Uterus (tissue), 4 donors: ENCODE results near the gene SMCO2. TPM values are rescaled to one million over a fixed set of nuclear protein-coding genes. Genes with fewer than 3 reads are reported as not detected.

Experiments
- DNase-seq, 2 donors: peaks; one replicate each; pipeline ENCODE4 v3.0.0-alpha.2; 2019 to 2020
- H3K27ac ChIP-seq, 2 donors: fragments of 200-600 bp; sonication (generic); 1 replicate in 1 of 2; 2 replicates in 1 of 2; pipeline ENCODE4 v1.5.1; 2016 to 2018
- H3K27me3 ChIP-seq, 2 donors: fragments of 200-600 bp; sonication (generic); one replicate each; pipeline ENCODE4 v1.5.1; 2018 to 2019; ENCODE audit warnings: control low read depth in 1 of 2
- H3K36me3 ChIP-seq, 2 donors: fragments of 200-600 bp; sonication (generic); one replicate each; pipeline ENCODE4 v1.5.1; 2019; ENCODE audit warnings: control low read depth in 1 of 2
- H3K4me1 ChIP-seq, 2 donors: fragments of 200-600 bp; sonication (generic); one replicate each; pipeline ENCODE4 v1.5.1; 2018 to 2019; ENCODE audit warnings: control low read depth in 1 of 2
- H3K4me3 ChIP-seq, 2 donors: fragments of 200-600 bp; sonication (generic); 1 replicate in 1 of 2; 2 replicates in 1 of 2; pipeline ENCODE4 v1.5.1; 2018 to 2019; ENCODE audit warnings: mild to moderate bottlenecking in 1 of 2
- H3K9me3 ChIP-seq, 2 donors: fragments of 200-600 bp; sonication (generic); one replicate each; pipeline ENCODE4 v1.5.1; 2019; ENCODE audit warnings: control low read depth in 1 of 2
- POLR2A ChIP-seq, 2 donors: fragments of 450-650 bp; IDR thresholded peaks; one replicate each; pipeline ENCODE4 v1.6.1; 2016; ENCODE audit warnings: antibody characterized with exemption in 2 of 2, mild to moderate bottlenecking in 1 of 2, moderate library complexity in 1 of 2
- intact Hi-C: fragments of 100-400 bp; cut with DNase I; formaldehyde crosslinking; loops from one replicate; pipeline ENCODE4 v1.15.1; 2023; ENCODE audit warnings: low total_unique reads
- total RNA-seq, 4 donors: library from RNA; depleted of rRNA in 3 of 4; stranded (reverse); fragments of >200 nt in 3 of 4; gene quantifications; one replicate each; pipeline versions ENCODE4 v1.1.0 to v1.2.4, GENCODE V29; 2014 to 2023
- TF ChIP-seq, protein P1 (sequence below), 4 experiments: fragments of 200-600 bp in 2 of 4; fragments of 450-650 bp in 2 of 4; sonication (generic) in 2 of 4; IDR thresholded peaks; one replicate each; pipeline ENCODE4 v1.5.1; 2016 to 2019; ENCODE audit warnings: antibody characterized with exemption in 4 of 4, mild to moderate bottlenecking in 2 of 4, moderate library complexity in 1 of 4
- donor health status: DM: yes; HTN: yes; CAD: no.

Gene SMCO2
- total RNA-seq, 4 donors from 2014 or later, result not detected

DNA sequence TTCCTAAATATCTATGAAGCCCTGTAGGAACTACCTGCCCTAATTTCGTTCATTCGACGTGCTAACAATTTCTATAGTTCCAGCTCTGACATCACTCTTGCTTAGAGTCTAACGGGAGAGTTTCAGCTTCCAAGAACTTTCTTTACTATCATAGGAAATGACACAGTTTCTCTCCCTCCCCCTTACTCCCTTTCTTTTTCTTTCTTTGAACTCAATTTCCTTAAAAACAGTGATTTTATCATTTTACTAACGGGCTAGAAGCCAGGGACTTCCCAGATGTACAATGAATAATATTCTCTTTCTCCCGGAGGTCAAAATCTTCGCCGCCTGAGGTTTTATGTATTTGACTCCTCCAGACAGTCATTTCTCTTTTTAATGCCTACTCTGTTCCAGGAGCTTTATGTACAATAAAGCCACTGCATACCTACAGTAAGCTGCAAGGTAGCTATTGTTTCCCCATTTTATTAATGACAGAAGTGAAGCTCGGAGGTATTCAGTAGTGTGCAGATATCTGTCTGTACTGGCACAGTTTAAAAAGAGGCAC is 15.7 kb downstream of the SMCO2 start:
- Histone ChIP-seq H3K4me1 (no peaks in the 10 kb centered on the region), H3K27ac (peak overlapping the region; percentile 58 to 65), H3K27me3 (no peaks in the 10 kb centered on the region), H3K9me3 (no peaks in the 10 kb centered on the region), H3K36me3 (no peaks in the 10 kb centered on the region), H3K4me3 (no peak overlapping the region)
- peak in 1 of 2 donors; percentile 33 for DNase-seq
- intact Hi-C loops, result no loop called here
- TF ChIP-seq, protein P1, sequence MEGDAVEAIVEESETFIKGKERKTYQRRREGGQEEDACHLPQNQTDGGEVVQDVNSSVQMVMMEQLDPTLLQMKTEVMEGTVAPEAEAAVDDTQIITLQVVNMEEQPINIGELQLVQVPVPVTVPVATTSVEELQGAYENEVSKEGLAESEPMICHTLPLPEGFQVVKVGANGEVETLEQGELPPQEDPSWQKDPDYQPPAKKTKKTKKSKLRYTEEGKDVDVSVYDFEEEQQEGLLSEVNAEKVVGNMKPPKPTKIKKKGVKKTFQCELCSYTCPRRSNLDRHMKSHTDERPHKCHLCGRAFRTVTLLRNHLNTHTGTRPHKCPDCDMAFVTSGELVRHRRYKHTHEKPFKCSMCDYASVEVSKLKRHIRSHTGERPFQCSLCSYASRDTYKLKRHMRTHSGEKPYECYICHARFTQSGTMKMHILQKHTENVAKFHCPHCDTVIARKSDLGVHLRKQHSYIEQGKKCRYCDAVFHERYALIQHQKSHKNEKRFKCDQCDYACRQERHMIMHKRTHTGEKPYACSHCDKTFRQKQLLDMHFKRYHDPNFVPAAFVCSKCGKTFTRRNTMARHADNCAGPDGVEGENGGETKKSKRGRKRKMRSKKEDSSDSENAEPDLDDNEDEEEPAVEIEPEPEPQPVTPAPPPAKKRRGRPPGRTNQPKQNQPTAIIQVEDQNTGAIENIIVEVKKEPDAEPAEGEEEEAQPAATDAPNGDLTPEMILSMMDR (IDR thresholded peaks at IDR 0.05), result no peak
- TF ChIP-seq POLR2A (IDR thresholded peaks at IDR 0.05), result no peak

DNA sequence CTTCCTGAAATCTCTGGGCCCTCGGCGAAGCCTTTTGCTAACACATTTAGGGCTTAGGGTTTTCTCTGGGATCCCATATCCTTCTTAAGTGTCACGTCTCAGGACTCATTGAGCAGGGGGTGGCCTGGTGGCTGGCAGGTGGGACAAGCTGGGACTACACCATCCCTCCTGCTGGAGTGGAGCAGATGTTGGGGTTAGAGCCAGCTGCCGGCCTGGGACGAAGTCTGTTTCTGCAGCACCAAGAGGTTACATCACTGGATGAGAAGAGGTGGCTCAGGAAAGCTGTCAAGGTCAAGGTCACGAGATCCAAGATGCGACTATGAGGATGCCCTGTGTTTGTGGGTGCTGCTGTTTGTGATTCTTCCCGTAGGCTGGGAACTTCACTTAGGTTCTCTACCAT is 16.3 kb downstream of the SMCO2 start:
- intact Hi-C loops, result no loop called here
- Histone ChIP-seq H3K4me3 (no peak overlapping the region), H3K27me3 (no peaks in the 10 kb centered on the region), H3K4me1 (no peaks in the 10 kb centered on the region), H3K27ac (peak overlapping the region; percentile 58 to 65), H3K36me3 (no peaks in the 10 kb centered on the region), H3K9me3 (no peaks in the 10 kb centered on the region)
- peak; percentile 24 to 41 for DNase-seq
- TF ChIP-seq, protein P1 (IDR thresholded peaks at IDR 0.05), result no peak
- no peak for TF ChIP-seq POLR2A (IDR thresholded peaks at IDR 0.05)

DNA sequence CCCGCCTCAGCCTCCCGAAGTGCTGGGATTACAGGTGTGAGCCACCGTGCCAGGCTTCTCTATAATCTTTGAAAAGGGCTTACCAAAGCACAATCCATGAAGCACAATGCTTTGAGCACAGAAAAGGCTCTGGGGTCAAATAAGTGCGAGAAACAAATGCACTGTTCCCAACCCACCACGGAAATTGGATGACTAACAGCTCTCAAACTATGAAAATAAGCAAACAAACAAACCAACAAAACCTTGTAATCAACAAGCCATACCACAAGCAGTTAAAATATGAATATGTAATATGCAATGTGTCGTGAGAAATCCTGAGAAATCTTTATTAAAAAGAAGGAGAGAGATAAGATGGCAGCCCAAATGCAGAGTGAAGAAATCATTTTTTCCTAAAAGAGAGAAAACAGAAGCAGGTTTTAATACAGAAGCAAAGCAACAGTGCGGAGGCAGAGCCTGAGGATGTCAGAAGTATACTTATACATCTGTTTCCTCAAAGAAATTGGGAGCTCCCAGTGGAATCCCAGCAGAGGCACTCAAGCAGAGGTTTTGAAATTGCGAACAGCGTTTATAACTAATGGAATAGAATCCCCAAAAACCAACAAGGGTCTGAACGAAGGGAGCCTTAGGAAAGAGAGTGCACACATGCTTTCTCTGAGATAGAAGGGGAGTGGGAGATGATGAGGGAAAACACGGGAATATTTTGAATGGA is 17.1 kb downstream of the SMCO2 start:
- H3K27me3 ChIP-seq, result no peaks in the 10 kb centered on the region
- DNase-seq, result no peak
- no peaks in the 10 kb centered on the region for H3K4me1 ChIP-seq
- H3K4me3 ChIP-seq, result no peak overlapping the region
- H3K36me3 ChIP-seq, result no peaks in the 10 kb centered on the region
- peak overlapping the region; percentile 38 to 65 for H3K27ac ChIP-seq
- no peak for TF ChIP-seq POLR2A (IDR thresholded peaks at IDR 0.05)
- intact Hi-C loops, result no loop called here
- H3K9me3 ChIP-seq, result no peaks in the 10 kb centered on the region

DNA sequence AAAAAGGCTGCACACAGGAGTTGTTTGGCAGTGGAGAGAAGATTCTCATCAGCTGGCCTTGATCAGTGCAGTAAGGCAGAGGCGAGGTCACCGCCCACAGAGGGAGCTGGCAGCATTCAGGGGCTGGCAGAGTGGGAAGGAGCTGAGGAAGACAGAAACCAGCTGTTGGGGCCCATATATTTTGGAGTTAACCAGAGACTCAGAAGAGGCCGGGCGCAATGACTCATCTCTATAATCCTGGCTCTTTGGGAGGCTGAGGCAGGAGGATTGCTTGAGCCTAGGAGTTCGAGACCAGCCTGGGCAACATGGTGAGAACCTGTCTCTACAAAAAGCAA is 17.7 kb downstream of the SMCO2 start:
- Histone ChIP-seq H3K36me3 (no peaks in the 10 kb centered on the region), H3K4me1 (no peaks in the 10 kb centered on the region), H3K4me3 (no peak overlapping the region), H3K9me3 (no peaks in the 10 kb centered on the region), H3K27me3 (no peaks in the 10 kb centered on the region), H3K27ac (peak overlapping the region; percentile 38 to 65)
- intact Hi-C loops, result no loop called here
- no peak for TF ChIP-seq POLR2A (IDR thresholded peaks at IDR 0.05)
- TF ChIP-seq, protein P1 (IDR thresholded peaks at IDR 0.05), result no peak
- DNase-seq, result peak; percentile 70 to 72

DNA sequence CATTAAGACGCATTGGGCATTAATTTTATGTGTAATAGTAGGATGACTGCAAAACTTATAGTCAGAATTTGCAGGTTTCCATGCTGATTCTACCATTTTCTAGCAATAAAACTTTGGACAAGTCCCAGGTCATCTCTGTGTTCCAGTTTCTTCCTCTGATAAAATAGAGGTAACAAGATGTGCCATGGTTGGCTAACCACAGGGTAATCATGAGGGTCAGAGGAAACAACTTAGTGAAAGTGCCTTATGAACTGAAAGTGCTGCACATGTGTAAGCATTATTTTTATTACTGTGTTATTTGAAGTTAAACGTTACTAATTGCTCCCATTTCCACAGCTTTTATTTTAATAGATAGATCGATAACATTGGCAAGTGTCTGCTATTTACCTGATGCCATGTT is 21.1 kb downstream of the SMCO2 start:
- H3K4me3 ChIP-seq, result no peak overlapping the region
- intact Hi-C loops, result no loop called here
- TF ChIP-seq, protein P1 (IDR thresholded peaks at IDR 0.05), result no peak
- TF ChIP-seq POLR2A (IDR thresholded peaks at IDR 0.05), result no peak

More for the DNA sequence above, 21.1 kb downstream of the SMCO2 start:
- Histone ChIP-seq H3K27ac (no peak overlapping the region), H3K36me3 (no peaks in the 10 kb centered on the region), H3K9me3 (no peaks in the 10 kb centered on the region), H3K4me1 (no peaks in the 10 kb centered on the region), H3K27me3 (no peaks in the 10 kb centered on the region)
- DNase-seq, result no peak
